22Rv1 (cell line): ENCODE data around the gene NOA1.

Source experiments
- H3K27ac ChIP-seq: fragments of 450-650 bp; 2 replicates; pipeline ENCODE4 v1.5.1; 2017
- CTCF ChIP-seq: fragments of 450-650 bp; IDR thresholded peaks from 2 replicates; pipeline ENCODE4 v1.5.1; 2017; ENCODE audit warnings: mild to moderate bottlenecking
- ZFX ChIP-seq: fragments of 450-650 bp; IDR thresholded peaks from 2 replicates; pipeline ENCODE4 v1.6.1; 2017; ENCODE audit warnings: antibody characterized with exemption, borderline replicate concordance

The NOA1 gene

GRCh38 chr4:56976283-56976836 is 1.0 kb downstream of the NOA1 start:
- no peak for TF ChIP-seq CTCF
- TF ChIP-seq ZFX, result no peak
- peak overlapping the region; percentile 96 for H3K27ac ChIP-seq

GRCh38 chr4:56973336-56973735 is 4.1 kb downstream of the NOA1 start:
- H3K27ac ChIP-seq, result no peak overlapping the region
- TF ChIP-seq CTCF (no peak), ZFX (no peak)

GRCh38 chr4:56972809-56973208 is 4.6 kb downstream of the NOA1 start:
- TF ChIP-seq CTCF (no peak), ZFX (no peak)
- H3K27ac ChIP-seq, result no peak overlapping the region

GRCh38 chr4:56972389-56972788 is 5.0 kb downstream of the NOA1 start:
- H3K27ac ChIP-seq, result no peak overlapping the region
- no peak for TF ChIP-seq ZFX
- TF ChIP-seq CTCF, result no peak

GRCh38 chr4:56971383-56971782 is 6.0 kb downstream of the NOA1 start:
- TF ChIP-seq ZFX (no peak), CTCF (no peak)
- no peak overlapping the region for H3K27ac ChIP-seq

GRCh38 chr4:56961107-56961500 is 16.3 kb downstream of the NOA1 start:
- 0 out of 2 replicates have a peak overlapping the region, but pooled peaks have one; percentile 18 for H3K27ac ChIP-seq
- TF ChIP-seq ZFX (no peak), CTCF (no peak)

GRCh38 chr4:56959100-56959499 is 18.3 kb downstream of the NOA1 start:
- no peak overlapping the region; the same call in 1 of the 2 replicates for H3K27ac ChIP-seq
- TF ChIP-seq ZFX (no peak), CTCF (no peak)
